ENCODE results near the gene RGSL1. TPM values are rescaled to one million over a fixed set of nuclear protein-coding genes. Genes with fewer than 3 reads are reported as not detected.

The RGSL1 gene
- total and polyA plus RNA-seq, 7 experiments from 2014 or later: not detected

GRCh38 chr1:182604175-182605164 is 154.5 kb downstream of the RGSL1 start, which contains the start of gene RGS16:
RGS16 (minus strand) TSS chr1:182604389; CDS start chr1:182604259, 130 bp downstream.
- intact Hi-C loops (cut with micrococcal nuclease): loop anchor here (1.0 to 10.0 kb wide), 14 partner anchors 12 to 1500 kb away; partner anchors contain the start of genes GLUL (in 2 of the 2), DHX9 (in 1 of the 2), NPL (in 1 of the 2) and RNASEL (in 1 of the 2)
- Histone ChIP-seq H3K4me1 (ENCODE audit: control insufficient read depth in 2 of 2, insufficient read depth in 2 of 2, low read length in 2 of 2) (peaks cover 13 to 26% of the 10 kb centered on the region in 2 donors), H3K27ac (ENCODE audit: low read depth, low read length) (peak within 1 kb of the TSS; percentile 37), H3K36me3 (ENCODE audit: control insufficient read depth in 2 of 3, insufficient read depth in 3 of 3, low read length in 3 of 3) (no peaks in the 10 kb centered on the region), H3K9me3 (ENCODE audit: control insufficient read depth in 2 of 3, low read length in 3 of 3) (no peaks in the 10 kb centered on the region), H3K4me3 (ENCODE audit: low read length) (peak within 1 kb of the TSS; percentile 59), H3K27me3 (ENCODE audit: control insufficient read depth in 2 of 2, insufficient read depth in 2 of 2, low read length in 2 of 2) (no peaks in the 10 kb centered on the region)
- DNase-seq (peak; percentile 69 to 95 (median 76)), ATAC-seq (peak; percentile 93)
- Mint-ChIP-seq H3K27ac (peak within 1 kb of the TSS in 6 of 9 donors; percentile 13 to 84 (median 71)), H3K4me3 (peak within 1 kb of the TSS in 8 of 10 donors; percentile 6 to 87 (median 82)), H3K9me3 (no peaks in the 10 kb centered on the region), H3K36me3 (peaks cover 0 to 13% (median 3%) of the 10 kb centered on the region in 5 donors), H3K27me3 (peaks cover 0 to 12% (median 7%) of the 10 kb centered on the region in 5 donors), H3K4me1 (peaks cover 4 to 37% (median 18%) of the 10 kb centered on the region in 7 donors)
- ChIA-PET CTCF (interaction anchor here (0.6 to 18.0 kb wide), 6 partner anchors 9 to 249 kb away, joined by 3 to 403 read pairs (median 16); partner anchors contain the start of genes NPL and RNASEL), POLR2A (interaction anchor here (0.9 to 4.2 kb wide), 10 partner anchors 10 to 184 kb away, joined by 3 to 26 read pairs (median 3); partner anchors contain the start of gene RNASEL)

GRCh38 chr1:182607566-182607965 is 157.6 kb downstream of the RGSL1 start:
- Mint-ChIP-seq H3K36me3 (peaks cover 0 to 4% (median 0%) of the 10 kb centered on the region in 5 donors), H3K9me3 (peaks cover 0 to 1% (median 0%) of the 10 kb centered on the region in 11 donors), H3K27me3 (peaks cover 0 to 36% (median 25%) of the 10 kb centered on the region in 5 donors), H3K4me1 (peaks cover 4 to 46% (median 18%) of the 10 kb centered on the region in 7 donors), H3K27ac (no peak overlapping the region), H3K4me3 (no peak overlapping the region)
- DNase-seq (no peak), ATAC-seq (no peak)
- ChIA-PET POLR2A (interaction anchor here (1.3 to 4.2 kb wide), 2 partner anchors 8 to 19 kb away, joined by 4 to 26 read pairs; partner anchors contain the start of gene RNASEL), CTCF (interaction anchor here (0.5 to 18.0 kb wide), 3 partner anchors 12 to 194 kb away, joined by 4 to 403 read pairs (median 26); partner anchors contain the start of gene NPL)
- H3K9me3 ChIP-seq (ENCODE audit: control insufficient read depth in 2 of 3, low read length in 3 of 3): no peaks in the 10 kb centered on the region
- no peaks in the 10 kb centered on the region for H3K27me3 ChIP-seq (ENCODE audit: control insufficient read depth in 2 of 2, insufficient read depth in 2 of 2, low read length in 2 of 2)
- no peak overlapping the region for H3K4me3 ChIP-seq (ENCODE audit: low read length)
- peaks cover 13 to 22% of the 10 kb centered on the region in 2 donors for H3K4me1 ChIP-seq (ENCODE audit: control insufficient read depth in 2 of 2, insufficient read depth in 2 of 2, low read length in 2 of 2)
- intact Hi-C loops (cut with micrococcal nuclease): loop anchor here (10.0 kb wide), 2 partner anchors 463 to 1503 kb away; no protein-coding TSS in a partner anchor
- no peak overlapping the region for H3K27ac ChIP-seq (ENCODE audit: low read depth, low read length)
- H3K36me3 ChIP-seq (ENCODE audit: control insufficient read depth in 2 of 3, insufficient read depth in 3 of 3, low read length in 3 of 3): no peaks in the 10 kb centered on the region

GRCh38 chr1:182608236-182608635 is 158.3 kb downstream of the RGSL1 start:
- Histone ChIP-seq H3K36me3 (ENCODE audit: control insufficient read depth in 2 of 3, insufficient read depth in 3 of 3, low read length in 3 of 3) (no peaks in the 10 kb centered on the region), H3K27ac (ENCODE audit: low read depth, low read length) (no peak overlapping the region), H3K4me1 (ENCODE audit: control insufficient read depth in 2 of 2, insufficient read depth in 2 of 2, low read length in 2 of 2) (peaks cover 13 to 16% of the 10 kb centered on the region in 2 donors), H3K9me3 (ENCODE audit: control insufficient read depth in 2 of 3, low read length in 3 of 3) (no peaks in the 10 kb centered on the region), H3K27me3 (ENCODE audit: control insufficient read depth in 2 of 2, insufficient read depth in 2 of 2, low read length in 2 of 2) (no peaks in the 10 kb centered on the region), H3K4me3 (ENCODE audit: low read length) (no peak overlapping the region)
- H3K4me1 Mint-ChIP-seq: peaks cover 4 to 50% (median 16%) of the 10 kb centered on the region in 7 donors
- intact Hi-C loops (cut with micrococcal nuclease): loop anchor here (10.0 kb wide), 2 partner anchors 463 to 1503 kb away; no protein-coding TSS in a partner anchor
- peaks cover 0 to 1% (median 0%) of the 10 kb centered on the region in 11 donors for H3K9me3 Mint-ChIP-seq
- H3K36me3 Mint-ChIP-seq: peaks cover 0 to 3% (median 0%) of the 10 kb centered on the region in 5 donors
- H3K27ac Mint-ChIP-seq: no peak overlapping the region
- DNase-seq (no peak), ATAC-seq (no peak)
- POLR2A ChIA-PET: interaction anchor here (4.2 kb wide), 1 partner anchor 8 kb away, joined by 26 read pairs; no protein-coding TSS in a partner anchor
- H3K27me3 Mint-ChIP-seq: peaks cover 0 to 42% (median 29%) of the 10 kb centered on the region in 5 donors
- no peak overlapping the region for H3K4me3 Mint-ChIP-seq
- CTCF ChIA-PET: interaction anchor here (4.9 to 18.0 kb wide), 2 partner anchors 13 to 178 kb away, joined by 26 to 403 read pairs; partner anchors contain the start of gene NPL

GRCh38 chr1:182608845-182609610 is 159.1 kb downstream of the RGSL1 start:
- Mint-ChIP-seq H3K27ac (peak overlapping the region in 1 of 9 donors; percentile 20), H3K27me3 (peaks cover 0 to 50% (median 37%) of the 10 kb centered on the region in 5 donors), H3K9me3 (peaks cover 0 to 1% (median 0%) of the 10 kb centered on the region in 11 donors), H3K36me3 (peaks cover 0 to 3% (median 0%) of the 10 kb centered on the region in 5 donors), H3K4me3 (no peak overlapping the region), H3K4me1 (peaks cover 5 to 58% (median 13%) of the 10 kb centered on the region in 7 donors)
- H3K4me1 ChIP-seq (ENCODE audit: control insufficient read depth in 2 of 2, insufficient read depth in 2 of 2, low read length in 2 of 2): peaks cover 8% of the 10 kb centered on the region in 2 donors
- H3K27ac ChIP-seq (ENCODE audit: low read depth, low read length): no peak overlapping the region
- ATAC-seq (no peak), DNase-seq (no peak)
- H3K9me3 ChIP-seq (ENCODE audit: control insufficient read depth in 2 of 3, low read length in 3 of 3): no peaks in the 10 kb centered on the region
- POLR2A ChIA-PET: no interaction called here
- CTCF ChIA-PET: interaction anchor here (4.9 to 18.0 kb wide), 2 partner anchors 13 to 177 kb away, joined by 26 to 403 read pairs; partner anchors contain the start of gene NPL
- intact Hi-C loops (cut with micrococcal nuclease): loop anchor here (10.0 kb wide), 2 partner anchors 464 to 1504 kb away; no protein-coding TSS in a partner anchor
- H3K4me3 ChIP-seq (ENCODE audit: low read length): no peak overlapping the region
- H3K36me3 ChIP-seq (ENCODE audit: control insufficient read depth in 2 of 3, insufficient read depth in 3 of 3, low read length in 3 of 3): no peaks in the 10 kb centered on the region
- H3K27me3 ChIP-seq (ENCODE audit: control insufficient read depth in 2 of 2, insufficient read depth in 2 of 2, low read length in 2 of 2): no peaks in the 10 kb centered on the region

Measured in naive thymus-derived CD4-positive, alpha-beta T cell (primary cell).